Activated T-cell treated with anti-CD3 and anti-CD28 coated beads for 24 hours (primary cell): ENCODE measurements around the gene RAB5B.
"Not testable (repeated sequence)": the region's sequence is repeated elsewhere in the genome, so short reads cannot be mapped to it uniquely, and the experiment has no call there.

Experiments
- DNase-seq: peaks from one replicate; pipeline ENCODE4 v3.0.0-alpha.2; 2020; ENCODE audit warnings: low read depth

The RAB5B gene

GRCh38 chr12:55940065-55940732 is 33.7 kb upstream of the RAB5B start:
- DNase-seq: peak; percentile 79

- no peak for DNase-seq
Measured at GRCh38 chr12:55942055-55942454, 31.8 kb upstream of the RAB5B start.

GRCh38 chr12:55942577-55943136 is 31.2 kb upstream of the RAB5B start:
- no peak for DNase-seq

- DNase-seq: no peak
Measured at GRCh38 chr12:55946553-55946952, 27.3 kb upstream of the RAB5B start.

GRCh38 chr12:55955344-55955743 is 18.5 kb upstream of the RAB5B start:
- DNase-seq: no peak

GRCh38 chr12:55955800-55956508 is 17.9 kb upstream of the RAB5B start:
- no peak for DNase-seq

GRCh38 chr12:55957106-55957859 is 16.6 kb upstream of the RAB5B start:
- no peak for DNase-seq

- no peak for DNase-seq
Measured at GRCh38 chr12:55963760-55964159, 10.1 kb upstream of the RAB5B start.

- DNase-seq: no peak
Measured at GRCh38 chr12:55965240-55965639, 8.6 kb upstream of the RAB5B start.

GRCh38 chr12:55965941-55966407 is 7.9 kb upstream of the RAB5B start, which contains the start of gene PMEL:
TSS of gene PMEL (minus strand) at chr12:55966042. CDS start at chr12:55966011, 31 bp downstream.
- DNase-seq: no peak

GRCh38 chr12:55966408-55967281 is 7.2 kb upstream of the RAB5B start, which contains the start of gene CDK2:
TSS of gene CDK2 (plus strand) at chr12:55966830. CDS start at chr12:55967009, 179 bp downstream.
- DNase-seq: peak; percentile 88

- no peak for DNase-seq
Measured at GRCh38 chr12:55969356-55969755, 4.5 kb upstream of the RAB5B start.

- DNase-seq: no peak
Measured at GRCh38 chr12:55970775-55971174, 3.1 kb upstream of the RAB5B start.

- no peak for DNase-seq
Measured at GRCh38 chr12:55972042-55972441, 1.8 kb upstream of the RAB5B start.

- DNase-seq: no peak
Measured at GRCh38 chr12:55972456-55972855, 1.4 kb upstream of the RAB5B start.

- DNase-seq: no peak
Measured at GRCh38 chr12:55972911-55973598, 823 bp upstream of the RAB5B start.

GRCh38 chr12:55974308-55974730 is 441 bp downstream of the RAB5B start:
- DNase-seq: peak; percentile 12

GRCh38 chr12:55978393-55978792 is 4.5 kb downstream of the RAB5B start:
- DNase-seq: no peak

- DNase-seq: no peak
Measured at GRCh38 chr12:55979069-55979468, 5.2 kb downstream of the RAB5B start.

- not testable (repeated sequence) for DNase-seq
Measured at GRCh38 chr12:55981882-55982281, 8.0 kb downstream of the RAB5B start.
